Nephron progenitor cell (in vitro differentiated cells): ENCODE data around the gene PRKG1.
A peak's percentile ranks its signal among the peaks of the same experiment; 100 is the strongest.

Experiments
- DNase-seq: peaks from one replicate; pipeline ENCODE4 v3.0.0; 2021
- H3K27ac Mint-ChIP-seq: 2 replicates; pipeline ENCODE4 v1.8.0; 2021; ENCODE audit warnings: mild to moderate bottlenecking, moderate library complexity, mixed read lengths
- H3K27me3 Mint-ChIP-seq: 2 replicates; pipeline ENCODE4 v1.8.0; 2021; ENCODE audit warnings: mild to moderate bottlenecking, low read depth, mixed read lengths; ENCODE audit not compliant: poor library complexity
- H3K36me3 Mint-ChIP-seq: 2 replicates; pipeline ENCODE4 v1.8.0; 2021; ENCODE audit warnings: low read depth, mixed read lengths
- H3K4me1 Mint-ChIP-seq: 2 replicates; pipeline ENCODE4 v1.8.0; 2021; ENCODE audit warnings: mixed read lengths
- H3K4me3 Mint-ChIP-seq: 2 replicates; pipeline ENCODE4 v1.8.0; 2021; ENCODE audit warnings: mild to moderate bottlenecking, moderate library complexity, mixed read lengths
- H3K9me3 Mint-ChIP-seq: 2 replicates; pipeline ENCODE4 v1.8.0; 2021; ENCODE audit warnings: mild to moderate bottlenecking, moderate library complexity, mixed read lengths
- TF ChIP-seq, protein P1 (sequence below): fragments of 200-600 bp; sonication (generic); IDR thresholded peaks from 2 replicates; pipeline ENCODE4 v1.5.0; 2021; ENCODE audit warnings: antibody characterized with exemption

PRKG1 gene

DNA sequence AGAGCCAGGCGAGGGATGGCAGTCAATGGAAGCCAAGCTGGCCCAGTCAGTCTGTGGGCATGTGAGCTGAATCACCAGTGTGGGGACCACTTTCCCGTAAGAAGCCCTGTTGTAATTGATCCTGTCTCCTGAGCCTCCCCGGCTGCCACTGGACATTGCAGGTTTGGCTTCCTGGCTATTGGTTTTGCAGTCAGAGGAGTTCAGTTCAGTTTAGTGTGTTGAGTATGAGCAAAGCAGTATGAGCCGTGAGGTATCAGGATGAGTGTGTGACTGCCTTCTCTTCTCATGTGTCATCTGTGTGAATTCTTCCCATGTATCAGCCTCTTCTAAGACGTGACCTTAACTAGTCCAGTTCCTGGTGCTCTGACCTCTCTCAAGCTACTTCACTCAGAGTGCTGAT lies 227.4 kb downstream of the PRKG1 start:
- peak; percentile 4 for DNase-seq
- Mint-ChIP-seq H3K36me3 (no peaks in the 10 kb centered on the region), H3K4me3 (no peak overlapping the region), H3K27ac (peak overlapping the region; percentile 28), H3K27me3 (no peaks in the 10 kb centered on the region), H3K9me3 (no peaks in the 10 kb centered on the region), H3K4me1 (peaks cover 13% of the 10 kb centered on the region)
- TF ChIP-seq, protein P1, sequence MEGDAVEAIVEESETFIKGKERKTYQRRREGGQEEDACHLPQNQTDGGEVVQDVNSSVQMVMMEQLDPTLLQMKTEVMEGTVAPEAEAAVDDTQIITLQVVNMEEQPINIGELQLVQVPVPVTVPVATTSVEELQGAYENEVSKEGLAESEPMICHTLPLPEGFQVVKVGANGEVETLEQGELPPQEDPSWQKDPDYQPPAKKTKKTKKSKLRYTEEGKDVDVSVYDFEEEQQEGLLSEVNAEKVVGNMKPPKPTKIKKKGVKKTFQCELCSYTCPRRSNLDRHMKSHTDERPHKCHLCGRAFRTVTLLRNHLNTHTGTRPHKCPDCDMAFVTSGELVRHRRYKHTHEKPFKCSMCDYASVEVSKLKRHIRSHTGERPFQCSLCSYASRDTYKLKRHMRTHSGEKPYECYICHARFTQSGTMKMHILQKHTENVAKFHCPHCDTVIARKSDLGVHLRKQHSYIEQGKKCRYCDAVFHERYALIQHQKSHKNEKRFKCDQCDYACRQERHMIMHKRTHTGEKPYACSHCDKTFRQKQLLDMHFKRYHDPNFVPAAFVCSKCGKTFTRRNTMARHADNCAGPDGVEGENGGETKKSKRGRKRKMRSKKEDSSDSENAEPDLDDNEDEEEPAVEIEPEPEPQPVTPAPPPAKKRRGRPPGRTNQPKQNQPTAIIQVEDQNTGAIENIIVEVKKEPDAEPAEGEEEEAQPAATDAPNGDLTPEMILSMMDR: no peak

DNA sequence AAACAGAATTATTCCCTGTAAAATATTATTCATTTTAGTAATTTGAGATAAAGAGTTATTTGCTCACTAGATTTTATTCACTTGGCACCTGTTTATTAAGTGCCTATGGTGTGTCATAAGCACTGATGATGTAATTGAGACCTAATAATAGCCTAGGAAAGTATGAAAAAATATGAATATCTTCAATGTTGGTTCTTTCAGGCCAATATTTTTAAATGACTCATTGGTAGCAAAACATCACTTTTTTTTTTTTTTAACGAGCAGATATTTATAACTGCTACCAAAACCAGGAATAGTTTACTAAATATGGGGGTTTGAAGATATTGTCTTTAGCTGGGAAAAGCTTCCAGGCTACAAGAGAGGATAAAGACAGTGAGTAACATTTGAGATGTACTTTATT lies 228.0 kb downstream of the PRKG1 start:
- peaks cover 13% of the 10 kb centered on the region for H3K4me1 Mint-ChIP-seq
- TF ChIP-seq, protein P1: no peak

DNA sequence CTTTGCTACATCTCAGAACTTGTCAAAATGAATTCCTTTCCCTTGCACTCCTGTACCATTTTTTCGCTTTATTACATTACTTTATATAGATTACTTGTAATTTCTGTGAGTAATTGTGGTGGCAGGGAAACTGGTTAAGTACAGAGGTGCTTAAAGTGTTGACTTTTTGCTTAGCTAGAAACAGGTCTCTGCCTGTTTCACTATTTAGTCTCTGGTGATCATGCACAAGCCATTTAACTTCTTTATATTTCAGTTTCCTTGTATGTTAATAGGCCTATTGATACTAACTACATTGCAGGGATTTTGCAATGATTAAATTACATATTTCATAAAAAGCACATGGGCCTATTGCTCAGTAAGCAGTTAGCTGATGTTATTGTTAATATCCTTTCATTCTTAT lies 233.8 kb downstream of the PRKG1 start:
- Mint-ChIP-seq H3K4me3 (no peak overlapping the region), H3K27ac (no peak overlapping the region), H3K27me3 (no peaks in the 10 kb centered on the region), H3K36me3 (no peaks in the 10 kb centered on the region), H3K9me3 (no peaks in the 10 kb centered on the region), H3K4me1 (no peaks in the 10 kb centered on the region)
- TF ChIP-seq, protein P1: no peak
- no peak for DNase-seq

More for the DNA sequence above, 228.0 kb downstream of the PRKG1 start:
- Mint-ChIP-seq H3K27me3 (no peaks in the 10 kb centered on the region), H3K9me3 (no peaks in the 10 kb centered on the region), H3K27ac (no peak overlapping the region), H3K4me3 (no peak overlapping the region), H3K36me3 (no peaks in the 10 kb centered on the region)
- DNase-seq: no peak

DNA sequence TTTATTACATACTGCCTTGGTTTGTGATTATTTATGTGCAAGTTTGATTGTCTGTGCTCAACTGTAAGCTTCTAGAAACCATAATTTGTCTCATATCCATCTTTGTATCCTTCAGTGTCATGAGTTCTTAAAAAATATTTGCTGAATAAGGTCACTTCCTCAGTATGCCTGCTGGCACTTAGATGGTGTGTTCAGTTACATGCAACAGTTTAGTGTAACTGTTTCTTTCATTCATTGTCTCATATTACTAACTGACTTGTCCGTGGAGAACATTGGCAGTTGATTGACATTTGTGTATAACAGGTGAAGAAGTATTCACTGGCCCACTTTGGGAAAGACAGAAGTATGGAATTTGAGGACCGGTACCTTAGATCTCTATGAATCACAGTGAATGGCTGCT lies 236.9 kb downstream of the PRKG1 start:
- Mint-ChIP-seq H3K36me3 (no peaks in the 10 kb centered on the region), H3K27ac (no peak overlapping the region), H3K9me3 (no peaks in the 10 kb centered on the region), H3K4me1 (no peaks in the 10 kb centered on the region), H3K4me3 (no peak overlapping the region), H3K27me3 (no peaks in the 10 kb centered on the region)
- TF ChIP-seq, protein P1: no peak
- DNase-seq: no peak

DNA sequence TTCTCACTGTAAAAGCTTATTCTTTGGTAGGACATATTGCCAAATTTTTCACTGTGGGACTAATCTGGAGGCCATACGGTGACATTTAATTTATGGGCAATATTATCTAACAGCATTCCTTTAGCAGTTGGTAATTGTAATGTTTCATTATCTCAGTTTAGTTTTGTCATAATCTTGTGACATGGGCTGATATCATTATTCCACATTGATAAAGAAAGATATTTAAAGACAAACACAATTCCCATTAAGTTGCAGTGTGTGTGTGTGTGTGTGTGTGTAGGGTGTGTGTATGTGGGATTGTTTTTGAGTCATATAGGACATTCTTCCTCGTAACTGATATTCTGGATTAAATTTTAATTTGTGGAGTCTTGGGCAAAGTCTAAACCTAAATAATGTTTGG lies 238.5 kb downstream of the PRKG1 start:
- Mint-ChIP-seq H3K4me3 (no peak overlapping the region), H3K27me3 (no peaks in the 10 kb centered on the region), H3K4me1 (no peaks in the 10 kb centered on the region), H3K9me3 (no peaks in the 10 kb centered on the region), H3K36me3 (no peaks in the 10 kb centered on the region), H3K27ac (no peak overlapping the region)
- no peak for DNase-seq
- TF ChIP-seq, protein P1: no peak

- Mint-ChIP-seq H3K27me3 (no peaks in the 10 kb centered on the region), H3K27ac (no peak overlapping the region), H3K9me3 (no peaks in the 10 kb centered on the region), H3K4me1 (no peaks in the 10 kb centered on the region), H3K36me3 (no peaks in the 10 kb centered on the region), H3K4me3 (no peak overlapping the region)
- no peak for DNase-seq
- TF ChIP-seq, protein P1: no peak
Measured at GRCh38 chr10:51313251-51313650, 239.0 kb downstream of the PRKG1 start.
